Fibroblast of lung (primary cell): Measurements from ENCODE around the gene RAPGEF3. TPM values are rescaled to one million over a fixed set of nuclear protein-coding genes. Genes with fewer than 3 reads are reported as not detected.

Experiments
- DNase-seq, 2 donors: peaks; one replicate each; pipeline versions ENCODE4 v3.0.0 to v3.0.0-alpha.2; 2010; ENCODE audit warnings: low read depth in 2 of 2
- H2AFZ ChIP-seq: 2 replicates; pipeline ENCODE4 v1.5.1; 2012; ENCODE audit warnings: low read length, control low read depth, inconsistent platforms
- H3K27ac ChIP-seq: 2 replicates; pipeline ENCODE4 v1.5.1; 2011; ENCODE audit warnings: low read length, control low read depth; ENCODE audit not compliant: insufficient read depth
- H3K27me3 ChIP-seq: 2 replicates; pipeline ENCODE4 v1.5.1; 2011; ENCODE audit warnings: mild to moderate bottlenecking, low read length; ENCODE audit not compliant: control insufficient read depth, insufficient read depth
- H3K36me3 ChIP-seq: 2 replicates; pipeline ENCODE4 v1.5.1; 2011; ENCODE audit warnings: low read length; ENCODE audit not compliant: control insufficient read depth, insufficient read depth
- H3K4me1 ChIP-seq: 2 replicates; pipeline ENCODE4 v1.5.1; 2011; ENCODE audit warnings: low read length; ENCODE audit not compliant: control insufficient read depth, insufficient read depth; ENCODE audit errors: extremely low read depth
- H3K4me2 ChIP-seq: 2 replicates; pipeline ENCODE4 v1.5.1; 2011; ENCODE audit warnings: low read length, control low read depth; ENCODE audit not compliant: insufficient read depth; ENCODE audit errors: extremely low read depth
- H3K4me3 ChIP-seq, 4 experiments: fragments of 200-600 bp in 1 of 4; sonication (generic) in 1 of 4; replicated peaks in 1 of 4; 2 replicates each; pipeline ENCODE4 v1.5.1; 2011 to 2016; ENCODE audit warnings: low read length in 4 of 4, low read depth in 3 of 4, mild to moderate bottlenecking in 3 of 4, control low read depth in 2 of 4, inconsistent platforms in 1 of 4, mixed read lengths in 1 of 4; ENCODE audit not compliant: insufficient read depth in 1 of 4; ENCODE audit errors: control extremely low read depth in 1 of 4
- H3K79me2 ChIP-seq: 2 replicates; pipeline ENCODE4 v1.5.1; 2012; ENCODE audit warnings: mild to moderate bottlenecking, low read length, inconsistent platforms; ENCODE audit not compliant: control insufficient read depth, insufficient read depth
- H3K9ac ChIP-seq: 2 replicates; pipeline ENCODE4 v1.5.1; 2011; ENCODE audit warnings: mild to moderate bottlenecking, low read length, control low read depth; ENCODE audit not compliant: insufficient read depth
- H3K9me3 ChIP-seq: 2 replicates; pipeline ENCODE4 v1.5.1; 2012; ENCODE audit warnings: low read depth, low read length; ENCODE audit not compliant: control insufficient read depth, insufficient read depth
- H4K20me1 ChIP-seq: 2 replicates; pipeline ENCODE4 v1.5.1; 2011; ENCODE audit warnings: low read length; ENCODE audit not compliant: control insufficient read depth, insufficient read depth; ENCODE audit errors: extremely low read depth
- CTCF ChIP-seq, 2 donors: IDR thresholded peaks in 1 of 2; conservative IDR thresholded peaks in 1 of 2; 1 replicate in 1 of 2; 2 replicates in 1 of 2; pipeline ENCODE4 v1.5.1; 2011 to 2012; ENCODE audit warnings: low read length in 2 of 2, control low read depth in 1 of 2, inconsistent platforms in 1 of 2, low read depth in 1 of 2, mild to moderate bottlenecking in 1 of 2
- EZH2 ChIP-seq: IDR thresholded peaks from 2 replicates; pipeline ENCODE4 v1.5.1; 2012; ENCODE audit warnings: low read length, control low read depth, mild to moderate bottlenecking; ENCODE audit errors: missing control alignments
- polyA plus RNA-seq, 2 donors: library from polyadenylated mRNA; depleted of rRNA in 1 of 2; stranded (reverse) in 1 of 2; unstranded in 1 of 2; fragments of >200 nt; gene quantifications; 2 replicates each; pipeline ENCODE4 v1.2.1, GENCODE V29; 2011 to 2012; ENCODE audit warnings: missing spikeins in 1 of 2
- total RNA-seq: library from RNA; depleted of rRNA; stranded (reverse); fragments of >200 nt; gene quantifications from 2 replicates; pipeline ENCODE4 v1.2.1, GENCODE V29; 2014

The RAPGEF3 gene
- total and polyA plus RNA-seq, 2 donors (not counting 1 experiment from before 2014, with no cell fraction given) = 0.83 to 2.8 TPM

GRCh38 chr12:47794679-47795078 lies 36.0 kb upstream of the RAPGEF3 start:
- no peaks in the 10 kb centered on the region for H3K4me1 ChIP-seq
- H3K27me3 ChIP-seq = no peaks in the 10 kb centered on the region
- H3K79me2 ChIP-seq = peaks cover 12% of the 10 kb centered on the region
- H2AFZ ChIP-seq = no peak overlapping the region
- no peak overlapping the region for H3K4me2 ChIP-seq
- H3K9me3 ChIP-seq = no peaks in the 10 kb centered on the region
- TF ChIP-seq EZH2 (no peak), CTCF (conservative IDR thresholded peaks at IDR 0.05 in 1 of 2, IDR thresholded peaks at IDR 0.05 in 1 of 2; ENCODE audit: low read depth in 1 of 2, low read length in 2 of 2) (no peak)
- H4K20me1 ChIP-seq = no peaks in the 10 kb centered on the region
- H3K9ac ChIP-seq = no peak overlapping the region
- no peak overlapping the region for H3K4me3 ChIP-seq
- H3K27ac ChIP-seq = no peak overlapping the region
- peaks cover 58% of the 10 kb centered on the region for H3K36me3 ChIP-seq
- no peak for DNase-seq

DNA sequence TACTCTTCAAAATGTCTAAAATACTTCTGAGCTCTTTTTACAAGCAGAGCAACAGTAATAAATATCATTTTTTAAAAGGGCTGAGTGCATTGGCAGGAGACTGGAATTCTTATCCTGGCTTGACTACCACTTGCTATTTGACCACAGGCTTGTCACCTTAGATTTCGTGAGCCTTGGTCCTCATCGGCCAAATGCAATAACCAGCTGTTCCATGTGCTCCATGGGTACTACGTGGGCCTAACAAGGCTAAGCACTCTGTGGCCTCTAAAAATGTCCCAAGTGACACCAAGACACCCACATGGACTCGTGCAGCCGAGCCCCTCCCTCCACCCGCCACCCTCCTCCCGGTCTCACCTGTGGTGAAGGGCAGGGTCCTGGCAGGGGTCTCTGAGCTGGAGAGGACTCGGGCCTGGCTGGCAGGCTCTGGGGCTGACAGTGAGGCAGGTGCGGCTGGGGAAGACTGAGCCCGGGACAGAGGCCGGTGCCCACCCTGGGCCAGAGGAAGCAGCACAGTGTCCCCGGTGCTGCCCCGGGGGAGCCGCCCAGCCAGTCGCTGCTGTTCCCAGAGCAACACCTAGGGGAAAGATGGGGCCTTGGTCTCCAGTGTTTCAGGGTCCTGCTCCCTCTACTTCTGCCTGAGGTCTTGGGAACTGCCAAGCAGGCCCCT lies 34.5 kb upstream of the RAPGEF3 start:
- Histone ChIP-seq H3K36me3 (peaks cover 67% of the 10 kb centered on the region), H4K20me1 (no peaks in the 10 kb centered on the region), H3K4me1 (no peaks in the 10 kb centered on the region), H3K27me3 (no peaks in the 10 kb centered on the region), H3K4me2 (no peak overlapping the region), H2AFZ (no peak overlapping the region), H3K27ac (no peak overlapping the region), H3K9me3 (no peaks in the 10 kb centered on the region), H3K4me3 (no peak overlapping the region), H3K9ac (no peak overlapping the region), H3K79me2 (no peaks in the 10 kb centered on the region)
- no peak for DNase-seq
- TF ChIP-seq CTCF (conservative IDR thresholded peaks at IDR 0.05 in 1 of 2, IDR thresholded peaks at IDR 0.05 in 1 of 2; ENCODE audit: low read depth in 1 of 2, low read length in 2 of 2) = no peak

DNA sequence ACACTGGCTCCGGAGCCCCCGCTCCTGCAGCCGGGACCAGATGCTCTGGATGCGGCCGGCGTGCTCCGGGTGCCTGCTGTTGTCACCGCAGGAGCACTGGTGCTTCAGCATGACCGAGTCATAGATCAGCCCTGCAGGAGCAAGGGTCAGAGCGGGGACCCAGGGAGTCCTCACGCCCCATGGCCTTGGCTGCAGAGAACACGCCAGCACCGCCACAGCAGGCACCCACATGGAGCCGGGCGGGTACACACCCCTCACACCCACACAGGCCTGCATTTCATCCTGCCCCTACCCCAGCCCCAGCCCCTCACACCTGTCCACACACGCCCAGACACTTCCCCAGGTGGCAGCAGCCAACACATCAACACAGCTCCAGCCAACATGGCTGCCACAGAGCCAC lies 33.2 kb upstream of the RAPGEF3 start:
- H4K20me1 ChIP-seq = no peaks in the 10 kb centered on the region
- H3K9ac ChIP-seq = no peak overlapping the region
- H3K27ac ChIP-seq = no peak overlapping the region
- H3K9me3 ChIP-seq = no peaks in the 10 kb centered on the region
- no peak for DNase-seq
- TF ChIP-seq CTCF (conservative IDR thresholded peaks at IDR 0.05 in 1 of 2, IDR thresholded peaks at IDR 0.05 in 1 of 2; ENCODE audit: low read depth in 1 of 2, low read length in 2 of 2) = no peak
- TF ChIP-seq EZH2 = no peak
- no peak overlapping the region for H3K4me3 ChIP-seq
- no peaks in the 10 kb centered on the region for H3K27me3 ChIP-seq
- no peak overlapping the region for H3K4me2 ChIP-seq
- no peaks in the 10 kb centered on the region for H3K4me1 ChIP-seq
- no peaks in the 10 kb centered on the region for H3K79me2 ChIP-seq
- H3K36me3 ChIP-seq = peaks cover 69% of the 10 kb centered on the region
- H2AFZ ChIP-seq = no peak overlapping the region
